HepG2 (cell line): ENCODE data around the gene WNK1. TPM values are rescaled to one million over a fixed set of nuclear protein-coding genes. Genes with fewer than 3 reads are reported as not detected.

Source experiments
- ATAC-seq: fragments of 200-7000 bp; cut with Tn5 transposase; 3 replicates; pipeline ENCODE4 v1.9.1; 2020; ENCODE audit warnings: mild to moderate bottlenecking, moderate library complexity
- BruUV-seq: library from RNA; stranded (reverse); fragments of 400-500 nt; replicated peaks from 2 replicates; lab custom pipeline; 2021; lab: Mats Ljungman, UMichigan
- CTCF ChIA-PET: fragments of 300-600 bp; formaldehyde crosslinking; extraction: SDS; loops from one replicate; lab custom pipeline; 2021; ENCODE audit warnings: low total read pairs, inconsistent platforms, low intra/inter-chr PET ratio; lab: Yijun Ruan, JAX
- POLR2A ChIA-PET: fragments of 350-600 bp; sonication (Branson Sonifier 250); formaldehyde crosslinking; loops from one replicate; lab custom pipeline; 2020; ENCODE audit warnings: antibody characterized with exemption, inconsistent platforms; lab: Yijun Ruan, JAX
- DNase-seq: peaks from one replicate; pipeline ENCODE4 v3.0.0-alpha.2; 2015; ENCODE audit warnings: low spot score
- FAIRE-seq: peaks from 3 replicates; lab custom pipeline; 2011; peaks lifted over from hg19 to GRCh38; lab: Jason Lieb, UNC
- H2AFZ ChIP-seq: one replicate; pipeline ENCODE4 v1.6.1; 2011; ENCODE audit warnings: low read length, inconsistent platforms
- H3K27ac ChIP-seq: fragments of 300-600 bp; 3 replicates; pipeline ENCODE4 v1.8.0; 2011; ENCODE audit warnings: mixed run types, mild to moderate bottlenecking, mixed read lengths, low read length, inconsistent platforms; ENCODE audit not compliant: insufficient read depth; ENCODE audit errors: extremely low read length
- H3K27me3 ChIP-seq, 2 experiments: fragments of 200-600 bp in 1 of 2; 2 replicates in 1 of 2; 3 replicates in 1 of 2; pipeline versions ENCODE4 v1.6.0 to v1.8.0; 2011; ENCODE audit warnings: low read length in 2 of 2, mild to moderate bottlenecking in 2 of 2, moderate library complexity in 2 of 2, inconsistent platforms in 1 of 2; ENCODE audit not compliant: insufficient read depth in 2 of 2, control insufficient read depth in 1 of 2
- H3K36me3 ChIP-seq, 2 experiments: fragments of 200-600 bp in 1 of 2; replicated peaks in 1 of 2; 2 replicates in 1 of 2; 3 replicates in 1 of 2; pipeline versions ENCODE4 v1.5.1 to v1.8.0; 2011; ENCODE audit warnings: low read length in 2 of 2, inconsistent platforms in 1 of 2; ENCODE audit not compliant: insufficient read depth in 2 of 2, control insufficient read depth in 1 of 2
- H3K4me1 ChIP-seq: 2 replicates; pipeline ENCODE4 v1.5.1; 2012; ENCODE audit warnings: low read length, inconsistent platforms; ENCODE audit not compliant: insufficient read depth
- H3K4me2 ChIP-seq: 2 replicates; pipeline ENCODE4 v1.6.0; 2011; ENCODE audit warnings: low read depth, low read length, inconsistent platforms
- H3K4me3 ChIP-seq, 3 experiments: fragments of 200-600 bp in 1 of 3; sonication (generic), shearing (Covaris generic) in 1 of 3; replicated peaks in 1 of 3; 2 replicates each; pipeline ENCODE4 v1.5.1; 2011 to 2016; ENCODE audit warnings: low read length in 3 of 3, inconsistent platforms in 2 of 3, low read depth in 2 of 3, mild to moderate bottlenecking in 2 of 3, control low read depth in 1 of 3, mixed read lengths in 1 of 3; ENCODE audit not compliant: insufficient read depth in 1 of 3
- H3K79me2 ChIP-seq: one replicate; pipeline ENCODE4 v1.6.1; 2011; ENCODE audit warnings: low read length, inconsistent platforms; ENCODE audit not compliant: insufficient read depth
- H3K9ac ChIP-seq: 2 replicates; pipeline ENCODE4 v1.6.0; 2011; ENCODE audit warnings: mild to moderate bottlenecking, low read depth, low read length, inconsistent platforms; ENCODE audit not compliant: insufficient read depth
- H3K9me3 ChIP-seq: 2 replicates; pipeline ENCODE4 v1.5.1; 2012; ENCODE audit warnings: mild to moderate bottlenecking, low read length
- H4K20me1 ChIP-seq: 2 replicates; pipeline ENCODE4 v1.6.0; 2011; ENCODE audit warnings: inconsistent platforms, mild to moderate bottlenecking, low read length, moderate library complexity; ENCODE audit not compliant: insufficient read depth
- FLYWCH1 ChIP-seq: sonication (generic); formaldehyde crosslinking; IDR thresholded peaks from 2 replicates; pipeline ENCODE4 v1.8.1; 2023; ENCODE audit warnings: mild to moderate bottlenecking, missing genetic modification reagents
- HES4 ChIP-seq: sonication (generic); formaldehyde crosslinking; IDR thresholded peaks from 2 replicates; pipeline ENCODE4 v1.9.0; 2021; ENCODE audit warnings: mild to moderate bottlenecking, missing genetic modification reagents, borderline replicate concordance
- MED1 ChIP-seq: sonication (generic); formaldehyde crosslinking; IDR thresholded peaks from 2 replicates; pipeline ENCODE4 v1.4.0; 2020; ENCODE audit warnings: missing genetic modification reagents
- MLLT10 ChIP-seq: sonication (generic); formaldehyde crosslinking; IDR thresholded peaks from 2 replicates; pipeline ENCODE4 v1.4.0; 2020; ENCODE audit warnings: missing genetic modification reagents
- NFKB2 ChIP-seq: sonication (generic); formaldehyde crosslinking; IDR thresholded peaks from 2 replicates; pipeline ENCODE4 v1.4.0; 2020; ENCODE audit warnings: missing genetic modification reagents, borderline replicate concordance
- SKIL ChIP-seq: sonication (generic); formaldehyde crosslinking; IDR thresholded peaks from 2 replicates; pipeline ENCODE4 v1.8.0; 2022; ENCODE audit warnings: missing genetic modification reagents, mild to moderate bottlenecking, moderate library complexity, borderline replicate concordance
- TCF7L2 ChIP-seq: IDR thresholded peaks from 2 replicates; pipeline ENCODE4 v1.6.1; 2011; ENCODE audit warnings: mild to moderate bottlenecking, low read depth, low read length, moderate library complexity
- ZNF121 ChIP-seq: sonication (generic); formaldehyde crosslinking; IDR thresholded peaks from 2 replicates; pipeline ENCODE4 v1.5.0; 2020; ENCODE audit warnings: mild to moderate bottlenecking, missing genetic modification reagents
- ZNF33A ChIP-seq: sonication (generic); formaldehyde crosslinking; IDR thresholded peaks from 2 replicates; pipeline ENCODE4 v1.5.1; 2020; ENCODE audit warnings: missing genetic modification reagents, mild to moderate bottlenecking, moderate library complexity, borderline replicate concordance
- ZNF709 ChIP-seq: sonication (generic); formaldehyde crosslinking; IDR thresholded peaks from 2 replicates; pipeline ENCODE4 v1.5.0; 2020; ENCODE audit warnings: mild to moderate bottlenecking, missing genetic modification reagents
- in situ Hi-C: cut with HindIII; loops from 2 replicates; pipeline ENCODE4 v1.10.0; 2017; ENCODE audit warnings: low pct_unique_long_range_greater_than_20kb; ENCODE audit not compliant: extremely low pct_ligation_motif_present
- intact Hi-C: fragments of 100-400 bp; cut with micrococcal nuclease; formaldehyde crosslinking; loops from one replicate; pipeline ENCODE4 v1.10.0; 2022; ENCODE audit not compliant: unreplicated experiment
- polyA plus RNA-seq, 8 experiments: library from polyadenylated mRNA; depleted of rRNA in 3 of 8; stranded (reverse) in 7 of 8; unstranded in 1 of 8; fragments of >200 nt; fragmentation: Illumina TruSeq in 4 of 8; extraction: Trizol in 4 of 8; gene quantifications; 2 replicates each; pipeline versions ENCODE4 v1.2.1 to v1.2.3, GENCODE V29; 2011 to 2016; ENCODE audit warnings: low read depth in 4 of 8, missing spikeins in 1 of 8, mixed read lengths in 1 of 8; ENCODE audit not compliant: insufficient read depth in 1 of 8
- total RNA-seq, 5 experiments: library from RNA; depleted of rRNA; stranded (reverse); fragments of >200 nt; fragmentation: Illumina TruSeq; extraction: Trizol; gene quantifications; 2 replicates each; pipeline ENCODE4 v1.2.3, GENCODE V29; 2016; ENCODE audit warnings: low read depth in 1 of 5
- TF ChIP-seq, protein P1 (sequence below): sonication (generic); formaldehyde crosslinking; IDR thresholded peaks from 2 replicates; pipeline ENCODE4 v1.5.1; 2020; ENCODE audit warnings: missing genetic modification reagents, mild to moderate bottlenecking, borderline replicate concordance
- TF ChIP-seq, protein P2 (sequence below): sonication (generic); formaldehyde crosslinking; IDR thresholded peaks from 2 replicates; pipeline ENCODE4 v1.8.0; 2023; ENCODE audit warnings: mild to moderate bottlenecking, missing genetic modification reagents

Gene WNK1
- total and polyA plus RNA-seq, 2 of the 13 experiments (the other 11 are each of a cell fraction or from before 2014, with no cell fraction given) = 31.1 to 54.8 TPM

DNA sequence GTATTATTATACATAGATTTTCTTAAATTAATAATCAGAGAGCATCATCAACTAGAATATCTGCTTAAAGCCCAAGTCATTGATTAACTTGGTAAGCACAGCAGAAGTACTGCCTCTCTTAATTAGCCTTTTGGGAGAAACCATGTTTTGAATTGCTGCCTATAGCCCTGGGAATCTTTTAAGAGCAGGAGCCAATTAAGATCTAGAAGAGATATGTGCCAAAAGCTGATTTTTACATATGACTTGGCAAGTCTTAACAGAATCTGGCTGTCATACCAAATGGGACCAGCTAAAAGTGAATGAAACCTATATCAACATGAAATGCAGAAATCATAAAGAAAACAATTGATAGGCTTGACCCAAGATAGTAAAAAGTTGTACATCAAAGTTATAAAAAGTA, 23.2 kb upstream of the WNK1 start:
- Histone ChIP-seq H4K20me1 (no peaks in the 10 kb centered on the region), H3K4me1 (peaks cover 30% of the 10 kb centered on the region), H3K4me2 (no peak overlapping the region), H3K79me2 (no peaks in the 10 kb centered on the region), H3K27ac (no peak overlapping the region), H3K36me3 (no peaks in the 10 kb centered on the region), H2AFZ (no peak overlapping the region), H3K27me3 (no peaks in the 10 kb centered on the region; a peak in 1 of 5 replicates), H3K4me3 (no peak overlapping the region), H3K9ac (no peak overlapping the region), H3K9me3 (no peaks in the 10 kb centered on the region)
- FAIRE-seq = no peak
- BruUV-seq = no TSS peak
- ATAC-seq = no peak
- no peak for DNase-seq
- ChIA-PET CTCF (no interaction called here), POLR2A (no interaction called here)
- in situ Hi-C loops (no loop called here), intact Hi-C loops (no loop called here)
- no peak for TF ChIP-seq SKIL
- no peak for TF ChIP-seq TCF7L2
- TF ChIP-seq, protein P1, sequence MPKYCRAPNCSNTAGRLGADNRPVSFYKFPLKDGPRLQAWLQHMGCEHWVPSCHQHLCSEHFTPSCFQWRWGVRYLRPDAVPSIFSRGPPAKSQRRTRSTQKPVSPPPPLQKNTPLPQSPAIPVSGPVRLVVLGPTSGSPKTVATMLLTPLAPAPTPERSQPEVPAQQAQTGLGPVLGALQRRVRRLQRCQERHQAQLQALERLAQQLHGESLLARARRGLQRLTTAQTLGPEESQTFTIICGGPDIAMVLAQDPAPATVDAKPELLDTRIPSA (CRISPR knock-in tag) = no peak
- TF ChIP-seq ZNF709 = no peak
- TF ChIP-seq, protein P2, sequence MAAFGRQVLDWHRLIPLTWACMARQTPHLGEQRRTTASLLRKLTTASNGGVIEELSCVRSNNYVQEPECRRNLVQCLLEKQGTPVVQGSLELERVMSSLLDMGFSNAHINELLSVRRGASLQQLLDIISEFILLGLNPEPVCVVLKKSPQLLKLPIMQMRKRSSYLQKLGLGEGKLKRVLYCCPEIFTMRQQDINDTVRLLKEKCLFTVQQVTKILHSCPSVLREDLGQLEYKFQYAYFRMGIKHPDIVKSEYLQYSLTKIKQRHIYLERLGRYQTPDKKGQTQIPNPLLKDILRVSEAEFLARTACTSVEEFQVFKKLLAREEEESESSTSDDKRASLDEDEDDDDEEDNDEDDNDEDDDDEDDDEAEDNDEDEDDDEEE = no peak
- TF ChIP-seq ZNF121 (CRISPR knock-in tag) = no peak
- no peak for TF ChIP-seq ZNF33A (CRISPR knock-in tag)
- TF ChIP-seq MED1 (CRISPR knock-in tag) = no peak
- TF ChIP-seq HES4 (CRISPR knock-in tag) = no peak
- no peak for TF ChIP-seq NFKB2 (CRISPR knock-in tag)
- TF ChIP-seq FLYWCH1 (CRISPR knock-in tag) = no peak
- no peak for TF ChIP-seq MLLT10 (CRISPR knock-in tag)
